Kidney epithelial cell (primary cell): ENCODE results near the gene WNT4. TPM values are rescaled to one million over a fixed set of nuclear protein-coding genes. Genes with fewer than 3 reads are reported as not detected.

Experiments used
- DNase-seq: peaks from one replicate; pipeline ENCODE4 v3.0.0-alpha.2; 2010; ENCODE audit warnings: low read depth
- H3K27me3 ChIP-seq: 2 replicates; pipeline ENCODE4 v1.6.0; 2011; ENCODE audit warnings: low read length; ENCODE audit not compliant: control insufficient read depth, insufficient read depth
- H3K36me3 ChIP-seq: 2 replicates; pipeline ENCODE4 v1.5.1; 2011; ENCODE audit warnings: low read length; ENCODE audit not compliant: control insufficient read depth, insufficient read depth
- H3K4me3 ChIP-seq: 2 replicates; pipeline ENCODE4 v1.5.1; 2011; ENCODE audit warnings: low read depth, mild to moderate bottlenecking, control low read depth, low read length
- total RNA-seq: library from RNA; depleted of rRNA; stranded (reverse); fragments of >200 nt; gene quantifications from 2 replicates; pipeline ENCODE4 v1.2.3, GENCODE V29; 2015
- TF ChIP-seq, protein P1 (sequence below): IDR thresholded peaks from 2 replicates; pipeline ENCODE4 v1.5.1; 2011; ENCODE audit warnings: mild to moderate bottlenecking, moderate library complexity, low read length, control low read depth, inconsistent platforms; ENCODE audit not compliant: insufficient read depth, poor library complexity, severe bottlenecking

Gene WNT4
- total RNA-seq, 1 donor from 2014 or later: 0.58 TPM

DNA sequence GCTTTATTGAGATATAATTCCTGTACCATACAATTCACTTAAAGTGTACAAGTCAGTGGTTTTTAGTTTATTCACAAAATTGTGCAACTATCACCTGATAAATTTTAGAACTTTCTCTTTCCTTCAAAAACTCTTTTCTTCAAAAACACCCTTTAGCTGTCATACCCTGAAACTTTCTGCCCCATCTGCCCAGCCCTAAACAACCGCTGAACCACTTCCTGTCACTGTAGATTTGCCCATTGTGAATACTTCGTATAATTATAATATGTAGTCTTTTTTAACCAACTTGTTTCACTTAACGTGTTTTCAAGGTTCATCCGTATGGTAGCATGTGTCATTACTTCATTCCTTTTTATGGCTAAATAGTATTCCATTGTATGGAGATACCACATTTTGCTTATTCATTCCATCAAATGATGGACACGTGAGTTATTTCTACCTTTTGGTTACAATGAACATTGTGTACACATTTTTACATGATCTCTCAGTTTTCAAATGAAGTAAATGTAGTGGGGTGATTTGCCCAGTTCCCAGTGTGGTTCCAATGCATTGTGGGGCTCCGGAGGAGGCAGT, 37.9 kb downstream of the WNT4 start:
- no peaks in the 10 kb centered on the region for H3K36me3 ChIP-seq
- H3K4me3 ChIP-seq: no peak overlapping the region
- no peaks in the 10 kb centered on the region for H3K27me3 ChIP-seq
- no peak for DNase-seq
- TF ChIP-seq, protein P1, sequence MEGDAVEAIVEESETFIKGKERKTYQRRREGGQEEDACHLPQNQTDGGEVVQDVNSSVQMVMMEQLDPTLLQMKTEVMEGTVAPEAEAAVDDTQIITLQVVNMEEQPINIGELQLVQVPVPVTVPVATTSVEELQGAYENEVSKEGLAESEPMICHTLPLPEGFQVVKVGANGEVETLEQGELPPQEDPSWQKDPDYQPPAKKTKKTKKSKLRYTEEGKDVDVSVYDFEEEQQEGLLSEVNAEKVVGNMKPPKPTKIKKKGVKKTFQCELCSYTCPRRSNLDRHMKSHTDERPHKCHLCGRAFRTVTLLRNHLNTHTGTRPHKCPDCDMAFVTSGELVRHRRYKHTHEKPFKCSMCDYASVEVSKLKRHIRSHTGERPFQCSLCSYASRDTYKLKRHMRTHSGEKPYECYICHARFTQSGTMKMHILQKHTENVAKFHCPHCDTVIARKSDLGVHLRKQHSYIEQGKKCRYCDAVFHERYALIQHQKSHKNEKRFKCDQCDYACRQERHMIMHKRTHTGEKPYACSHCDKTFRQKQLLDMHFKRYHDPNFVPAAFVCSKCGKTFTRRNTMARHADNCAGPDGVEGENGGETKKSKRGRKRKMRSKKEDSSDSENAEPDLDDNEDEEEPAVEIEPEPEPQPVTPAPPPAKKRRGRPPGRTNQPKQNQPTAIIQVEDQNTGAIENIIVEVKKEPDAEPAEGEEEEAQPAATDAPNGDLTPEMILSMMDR: no peak

DNA sequence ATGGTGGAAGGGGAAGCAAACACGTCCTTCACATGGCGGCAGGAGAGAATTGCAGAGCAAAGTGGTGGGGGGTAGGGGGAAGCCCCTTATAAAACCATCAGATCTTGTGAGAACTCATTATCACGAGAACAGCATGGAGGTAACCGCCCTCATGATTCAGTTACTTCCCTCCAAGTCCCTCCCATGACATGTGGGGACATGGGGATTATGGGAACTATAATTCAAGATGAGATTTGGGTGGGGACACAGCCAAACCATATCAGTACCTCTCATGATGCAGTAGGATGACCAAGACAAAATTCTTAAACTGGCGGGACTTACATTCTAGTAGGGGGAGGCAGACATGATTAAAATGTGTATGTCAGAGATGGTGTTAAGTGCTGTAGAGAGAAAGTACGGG, 38.8 kb downstream of the WNT4 start:
- H3K36me3 ChIP-seq: no peaks in the 10 kb centered on the region
- H3K27me3 ChIP-seq: no peaks in the 10 kb centered on the region
- TF ChIP-seq, protein P1: no peak
- H3K4me3 ChIP-seq: no peak overlapping the region
- DNase-seq: no peak

DNA sequence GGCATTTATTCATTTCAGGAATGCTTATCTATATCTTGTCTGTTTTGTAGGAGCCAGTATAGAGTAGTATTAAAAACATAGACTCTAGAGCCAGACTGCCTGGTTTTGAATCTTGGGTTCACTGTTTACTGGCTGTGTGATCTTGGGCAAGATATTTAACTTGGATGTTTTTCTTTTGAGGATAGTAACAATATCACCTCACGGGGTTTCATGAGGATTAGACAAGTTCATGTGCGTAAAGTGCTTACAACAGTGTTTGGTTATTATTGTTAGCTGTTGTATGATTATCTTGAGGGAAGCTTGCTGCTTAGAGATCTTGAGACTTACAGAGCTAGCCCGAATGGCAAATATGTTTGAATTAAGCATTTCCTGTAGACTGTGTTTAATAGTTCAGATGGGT, 40.2 kb downstream of the WNT4 start:
- no peaks in the 10 kb centered on the region for H3K27me3 ChIP-seq
- DNase-seq: no peak
- H3K4me3 ChIP-seq: no peak overlapping the region
- TF ChIP-seq, protein P1: no peak
- peaks cover 2% of the 10 kb centered on the region for H3K36me3 ChIP-seq

DNA sequence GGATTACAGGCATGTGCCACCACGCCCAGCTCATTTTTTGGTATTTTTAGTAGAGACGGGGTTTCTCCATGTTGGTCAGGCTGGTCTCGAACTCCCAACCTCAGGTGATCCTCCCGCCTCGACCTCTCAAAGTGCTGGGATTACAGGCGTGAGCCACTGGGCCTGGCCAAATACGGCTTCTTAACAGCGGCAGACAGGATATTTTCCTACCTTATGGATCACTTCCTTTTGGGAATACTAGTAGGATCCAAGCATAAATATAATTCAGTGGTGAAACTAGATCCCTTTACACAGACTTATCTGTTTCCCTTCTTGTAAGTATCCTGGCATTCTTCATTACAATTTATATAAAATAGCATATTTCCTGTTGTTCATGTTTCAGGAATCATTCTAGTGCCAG, 40.9 kb downstream of the WNT4 start:
- no peak for DNase-seq
- Histone ChIP-seq H3K4me3 (no peak overlapping the region), H3K27me3 (no peaks in the 10 kb centered on the region), H3K36me3 (peaks cover 2% of the 10 kb centered on the region)
- TF ChIP-seq, protein P1: no peak

DNA sequence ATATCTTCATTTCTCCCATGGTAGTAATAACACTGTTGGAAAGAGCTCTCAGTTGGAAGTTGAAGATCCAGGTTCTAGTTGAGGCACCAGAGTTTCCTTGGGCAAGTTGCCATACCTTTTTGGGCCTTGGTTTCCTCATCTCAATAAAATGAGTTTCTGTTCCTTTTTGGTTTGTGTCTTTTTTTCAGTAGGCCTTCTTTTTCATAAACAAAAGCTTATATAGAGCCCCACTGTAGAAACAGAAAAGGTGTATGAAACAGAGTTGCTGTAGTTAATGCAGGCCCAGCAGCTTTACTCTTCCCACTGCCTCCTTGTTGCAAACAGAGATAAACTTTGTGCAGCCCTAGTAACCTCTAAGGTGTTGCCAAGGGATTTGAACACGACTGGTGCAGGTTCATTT, 41.7 kb downstream of the WNT4 start:
- H3K4me3 ChIP-seq: no peak overlapping the region
- TF ChIP-seq, protein P1: no peak
- H3K27me3 ChIP-seq: no peaks in the 10 kb centered on the region
- no peak for DNase-seq
- H3K36me3 ChIP-seq: peaks cover 2% of the 10 kb centered on the region

DNA sequence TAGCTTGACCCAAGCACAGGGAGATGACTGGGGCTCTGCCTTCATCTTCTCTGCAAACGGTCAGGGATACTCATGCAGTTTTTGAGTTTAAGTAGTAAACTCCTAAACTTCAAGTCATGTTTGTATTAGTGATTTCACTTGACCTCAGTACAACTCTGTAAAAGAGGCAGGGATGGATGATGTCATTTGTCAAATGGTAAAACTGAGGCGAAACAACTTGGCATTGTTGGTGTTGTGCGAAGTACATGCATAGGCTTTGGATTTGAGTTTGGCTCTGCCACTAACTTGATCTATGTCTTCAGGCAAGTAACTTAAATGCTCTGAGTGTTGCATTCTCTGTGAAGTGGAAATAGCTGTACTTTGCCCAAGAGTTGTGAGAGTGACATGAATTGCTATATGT, 42.7 kb downstream of the WNT4 start:
- H3K4me3 ChIP-seq: no peak overlapping the region
- no peak for DNase-seq
- no peaks in the 10 kb centered on the region for H3K27me3 ChIP-seq
- TF ChIP-seq, protein P1: no peak
- peaks cover 2% of the 10 kb centered on the region for H3K36me3 ChIP-seq
